ENCODE measurements around the gene SHROOM4. TPM values are rescaled to one million over a fixed set of nuclear protein-coding genes. Genes with fewer than 3 reads are reported as not detected.
A peak's percentile ranks its signal among the peaks of the same experiment; 100 is the strongest.

SHROOM4 gene
- total RNA-seq, 2 donors from 2014 or later: not detected

DNA sequence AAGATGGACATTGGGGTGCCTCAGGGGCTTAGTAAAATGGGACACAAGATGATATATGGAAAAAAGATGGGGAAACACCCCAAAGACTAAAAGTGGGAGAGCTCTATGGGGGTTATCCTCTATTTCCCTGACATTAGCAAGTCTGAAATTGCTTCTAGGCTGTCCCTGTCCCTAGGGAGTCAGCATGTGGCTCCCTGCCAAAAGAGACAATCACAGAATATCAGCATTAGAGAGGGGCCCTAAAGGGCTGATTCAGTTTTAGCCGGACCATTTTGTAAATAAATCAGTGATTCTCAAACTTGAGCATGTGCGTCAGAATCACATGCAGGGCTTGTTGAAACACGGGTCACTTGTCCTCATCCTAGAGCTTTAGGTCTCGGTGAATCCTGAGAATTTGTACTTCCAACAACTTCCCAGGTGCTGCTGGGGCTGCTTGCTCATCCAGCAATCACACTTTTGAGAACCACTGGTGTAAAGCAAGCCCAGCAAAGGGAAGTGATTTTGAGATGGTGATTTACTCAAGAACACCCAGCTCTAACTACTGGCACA is 178.1 kb downstream of the SHROOM4 start:
- Mint-ChIP-seq H3K36me3 (ENCODE audit: low read depth) (no peaks in the 10 kb centered on the region), H3K9me3 (no peaks in the 10 kb centered on the region), H3K27me3 (no peaks in the 10 kb centered on the region), H3K27ac (no peak overlapping the region), H3K4me1 (no peaks in the 10 kb centered on the region), H3K4me3 (no peak overlapping the region)
- no peak for ATAC-seq (replicated peaks)

- H3K9me3 Mint-ChIP-seq: no peaks in the 10 kb centered on the region
Measured at GRCh38 chrX:50635162-50635561, 178.8 kb downstream of the SHROOM4 start.

DNA sequence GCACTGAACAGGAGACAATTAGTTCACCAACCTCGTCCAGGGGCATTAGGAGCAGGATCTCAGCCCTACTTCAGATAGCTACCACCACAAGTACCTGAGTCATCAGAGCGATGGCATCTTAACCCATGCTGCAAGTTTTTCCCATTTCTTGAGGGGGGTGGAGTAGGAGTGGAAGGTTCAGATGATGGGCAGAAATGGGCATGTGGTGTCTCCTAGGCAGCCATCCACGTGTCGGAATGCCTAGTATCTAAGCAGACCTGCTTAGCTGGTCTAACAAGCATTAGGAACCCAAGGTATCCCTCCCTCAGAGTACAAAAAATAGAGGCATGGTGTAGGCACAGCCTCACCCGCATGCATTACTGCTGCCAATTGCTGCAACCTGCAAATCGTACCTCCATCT is 184.2 kb downstream of the SHROOM4 start:
- ATAC-seq (replicated peaks): no peak
- no peaks in the 10 kb centered on the region for H3K36me3 Mint-ChIP-seq (ENCODE audit: low read depth)

More at GRCh38 chrX:50635162-50635561, 178.8 kb downstream of the SHROOM4 start:
- Mint-ChIP-seq H3K27ac (no peak overlapping the region), H3K4me1 (no peaks in the 10 kb centered on the region), H3K4me3 (no peak overlapping the region), H3K27me3 (no peaks in the 10 kb centered on the region), H3K36me3 (ENCODE audit: low read depth) (no peaks in the 10 kb centered on the region)
- no peak for ATAC-seq (replicated peaks)

DNA sequence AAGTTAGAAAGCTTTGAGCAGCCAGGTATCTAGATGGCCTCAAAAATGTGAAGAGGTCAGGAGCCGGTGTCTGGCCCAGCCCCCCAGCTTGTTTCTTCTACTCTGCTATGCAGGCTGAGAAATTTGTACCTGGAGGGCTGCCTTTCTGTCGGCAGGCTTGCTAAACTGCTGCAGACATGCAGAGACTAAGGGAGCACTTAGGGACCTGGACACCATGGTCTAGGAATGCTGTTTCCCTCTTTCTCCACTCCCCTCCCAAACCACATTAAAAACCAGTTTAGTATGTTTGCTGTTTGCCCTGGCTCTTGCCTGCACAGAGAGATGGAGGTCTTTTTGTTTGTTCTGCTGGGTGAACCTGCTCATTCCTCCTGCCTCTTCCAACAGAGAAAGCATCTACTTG is 186.3 kb downstream of the SHROOM4 start:
- no peak overlapping the region for H3K4me3 Mint-ChIP-seq
- no peaks in the 10 kb centered on the region for H3K4me1 Mint-ChIP-seq
- H3K27me3 Mint-ChIP-seq: peaks cover 3% of the 10 kb centered on the region
- no peak for ATAC-seq (replicated peaks)
- no peaks in the 10 kb centered on the region for H3K36me3 Mint-ChIP-seq (ENCODE audit: low read depth)
- no peaks in the 10 kb centered on the region for H3K9me3 Mint-ChIP-seq
- H3K27ac Mint-ChIP-seq: no peak overlapping the region

More for the DNA sequence above, 184.2 kb downstream of the SHROOM4 start:
- Mint-ChIP-seq H3K9me3 (no peaks in the 10 kb centered on the region), H3K27ac (no peak overlapping the region), H3K4me1 (no peaks in the 10 kb centered on the region), H3K4me3 (no peak overlapping the region), H3K27me3 (peaks cover 3% of the 10 kb centered on the region)

- H3K4me1 Mint-ChIP-seq: no peaks in the 10 kb centered on the region
- no peaks in the 10 kb centered on the region for H3K9me3 Mint-ChIP-seq
- H3K27ac Mint-ChIP-seq: no peak overlapping the region
Measured at GRCh38 chrX:50626432-50626831, 187.6 kb downstream of the SHROOM4 start.

GRCh38 chrX:50622751-50623150 is 191.2 kb downstream of the SHROOM4 start:
- H3K27ac Mint-ChIP-seq: no peak overlapping the region
- no peaks in the 10 kb centered on the region for H3K36me3 Mint-ChIP-seq (ENCODE audit: low read depth)
- peaks cover 3% of the 10 kb centered on the region for H3K27me3 Mint-ChIP-seq
- ATAC-seq (replicated peaks): peak; percentile 35
- no peaks in the 10 kb centered on the region for H3K9me3 Mint-ChIP-seq
- no peaks in the 10 kb centered on the region for H3K4me1 Mint-ChIP-seq
- no peak overlapping the region for H3K4me3 Mint-ChIP-seq

More at GRCh38 chrX:50626432-50626831, 187.6 kb downstream of the SHROOM4 start:
- ATAC-seq (replicated peaks): no peak
- no peaks in the 10 kb centered on the region for H3K36me3 Mint-ChIP-seq (ENCODE audit: low read depth)
- H3K27me3 Mint-ChIP-seq: peaks cover 3% of the 10 kb centered on the region
- no peak overlapping the region for H3K4me3 Mint-ChIP-seq

GRCh38 chrX:50618788-50619558 is 195.0 kb downstream of the SHROOM4 start:
- H3K4me1 Mint-ChIP-seq: no peaks in the 10 kb centered on the region
- H3K9me3 Mint-ChIP-seq: no peaks in the 10 kb centered on the region
- ATAC-seq (replicated peaks): no peak
- H3K27ac Mint-ChIP-seq: no peak overlapping the region
- no peak overlapping the region for H3K4me3 Mint-ChIP-seq
- no peaks in the 10 kb centered on the region for H3K36me3 Mint-ChIP-seq (ENCODE audit: low read depth)
- no peaks in the 10 kb centered on the region for H3K27me3 Mint-ChIP-seq

DNA sequence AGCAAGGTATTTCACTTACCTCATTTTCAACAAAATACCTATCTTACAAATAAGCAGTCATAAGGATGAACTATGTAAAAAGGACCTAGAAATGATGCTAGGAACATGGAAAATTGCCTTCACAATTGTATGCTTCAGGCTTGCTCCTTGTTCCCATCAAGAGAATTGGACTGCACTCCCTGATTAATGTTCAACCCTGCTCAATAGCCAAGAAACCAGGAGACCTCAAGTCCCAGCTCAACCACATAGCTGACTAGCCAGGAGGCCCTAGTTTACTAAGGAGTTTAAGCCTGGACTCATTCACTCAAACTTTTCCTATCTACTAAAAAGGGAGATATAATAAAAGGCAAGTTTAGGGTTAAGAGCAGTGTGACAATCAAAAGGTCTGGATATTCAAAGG is 196.8 kb downstream of the SHROOM4 start:
- H3K4me1 Mint-ChIP-seq: no peaks in the 10 kb centered on the region
- no peak overlapping the region for H3K27ac Mint-ChIP-seq

DNA sequence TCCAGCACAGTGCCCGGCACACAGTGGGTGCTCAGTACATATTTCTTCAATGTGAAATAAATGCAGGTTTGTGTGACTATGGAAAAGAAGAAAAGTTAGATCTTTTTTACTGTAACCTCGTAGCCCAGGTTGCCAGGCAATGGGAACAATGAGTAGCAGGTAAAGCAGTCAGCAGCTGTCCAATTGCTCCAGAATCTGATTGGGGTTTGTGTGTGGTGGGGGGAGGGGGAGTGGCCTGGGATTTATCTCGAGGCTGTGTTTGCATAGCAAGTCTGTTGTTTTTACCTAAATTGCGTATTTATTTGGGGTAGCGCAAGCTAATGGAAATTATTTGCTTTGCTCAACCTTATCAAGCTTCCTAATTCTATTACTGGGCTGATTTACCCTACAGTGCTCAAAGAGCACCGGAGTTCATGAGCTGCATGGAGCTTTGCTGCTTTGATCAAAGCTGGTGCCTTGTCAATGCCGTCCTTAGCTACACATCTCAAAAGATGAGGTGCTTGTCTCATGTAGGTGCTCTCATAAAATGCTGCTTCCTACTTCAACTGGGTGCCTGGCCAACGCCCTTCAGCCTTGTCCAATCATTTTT is 198.3 kb downstream of the SHROOM4 start:
- H3K4me3 Mint-ChIP-seq: no peak overlapping the region
- no peaks in the 10 kb centered on the region for H3K4me1 Mint-ChIP-seq
- ATAC-seq (replicated peaks): no peak
- no peaks in the 10 kb centered on the region for H3K9me3 Mint-ChIP-seq
- no peaks in the 10 kb centered on the region for H3K27me3 Mint-ChIP-seq
- H3K36me3 Mint-ChIP-seq (ENCODE audit: low read depth): no peaks in the 10 kb centered on the region
- no peak overlapping the region for H3K27ac Mint-ChIP-seq

More for the DNA sequence above, 196.8 kb downstream of the SHROOM4 start:
- ATAC-seq (replicated peaks): no peak
- no peak overlapping the region for H3K4me3 Mint-ChIP-seq
- no peaks in the 10 kb centered on the region for H3K27me3 Mint-ChIP-seq
- H3K9me3 Mint-ChIP-seq: no peaks in the 10 kb centered on the region
- no peaks in the 10 kb centered on the region for H3K36me3 Mint-ChIP-seq (ENCODE audit: low read depth)

GRCh38 chrX:50614460-50614859 is 199.5 kb downstream of the SHROOM4 start:
- peaks cover 3% of the 10 kb centered on the region for H3K27me3 Mint-ChIP-seq
- no peak overlapping the region for H3K27ac Mint-ChIP-seq
- H3K9me3 Mint-ChIP-seq: no peaks in the 10 kb centered on the region
- no peak for ATAC-seq (replicated peaks)
- H3K4me3 Mint-ChIP-seq: no peak overlapping the region
- H3K4me1 Mint-ChIP-seq: no peaks in the 10 kb centered on the region
- no peaks in the 10 kb centered on the region for H3K36me3 Mint-ChIP-seq (ENCODE audit: low read depth)

- H3K27me3 Mint-ChIP-seq: peaks cover 3% of the 10 kb centered on the region
- no peaks in the 10 kb centered on the region for H3K36me3 Mint-ChIP-seq (ENCODE audit: low read depth)
- no peaks in the 10 kb centered on the region for H3K4me1 Mint-ChIP-seq
- H3K9me3 Mint-ChIP-seq: no peaks in the 10 kb centered on the region
- no peak overlapping the region for H3K27ac Mint-ChIP-seq
- H3K4me3 Mint-ChIP-seq: no peak overlapping the region
- ATAC-seq (replicated peaks): no peak
Measured at GRCh38 chrX:50613846-50614245, 200.1 kb downstream of the SHROOM4 start.

DNA sequence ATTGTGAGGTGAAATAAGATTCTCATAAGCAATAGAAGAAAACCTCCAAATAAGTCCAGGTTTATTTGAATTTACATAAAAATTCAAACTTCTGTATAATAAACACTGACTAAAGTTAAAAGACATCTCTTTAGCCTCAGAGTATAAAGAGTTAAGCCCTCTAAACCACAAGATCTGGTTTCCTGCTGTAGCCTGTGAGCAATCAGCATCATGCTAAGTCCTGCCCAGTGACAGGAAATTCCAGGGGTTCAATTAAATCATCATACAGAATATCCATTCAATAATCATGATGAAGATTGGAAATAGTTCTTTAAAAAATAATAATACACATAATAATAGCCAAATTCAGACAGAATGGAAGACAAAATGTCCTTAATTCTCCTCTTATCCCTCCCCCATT is 204.2 kb downstream of the SHROOM4 start:
- no peak for ATAC-seq (replicated peaks)
- Mint-ChIP-seq H3K9me3 (no peaks in the 10 kb centered on the region), H3K4me1 (no peaks in the 10 kb centered on the region), H3K36me3 (ENCODE audit: low read depth) (no peaks in the 10 kb centered on the region), H3K27me3 (peaks cover 6% of the 10 kb centered on the region), H3K4me3 (no peak overlapping the region), H3K27ac (no peak overlapping the region)

DNA sequence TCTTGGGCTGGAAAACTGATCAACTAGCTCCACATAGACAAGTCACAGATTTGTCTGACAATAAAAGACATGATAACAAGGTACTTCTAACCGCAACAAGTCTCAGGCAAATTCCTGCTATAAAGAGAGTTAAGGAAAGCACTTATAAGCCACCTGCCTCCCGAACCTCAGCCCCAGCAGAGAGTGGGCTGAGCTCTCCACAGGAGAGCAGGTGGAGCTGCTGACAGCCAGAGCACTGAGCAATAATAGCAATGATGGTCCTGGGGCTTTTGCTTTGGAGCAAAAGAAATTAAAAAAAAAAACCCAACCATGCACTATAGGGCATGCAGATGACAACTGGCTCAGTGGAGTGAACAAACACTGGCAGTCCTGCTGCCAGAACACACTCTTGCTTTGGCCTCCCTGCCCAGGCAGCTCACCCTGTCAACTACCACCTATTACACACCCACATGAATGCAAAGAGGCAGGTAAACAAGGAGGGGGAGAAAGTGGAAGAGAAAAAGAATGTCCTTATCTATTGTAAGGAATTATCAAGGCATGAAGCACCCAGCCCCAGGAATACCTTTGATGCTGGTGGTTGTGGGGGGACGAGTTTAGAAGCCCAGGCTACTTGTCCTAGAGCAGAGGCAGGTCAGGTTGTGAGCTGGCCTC is 207.6 kb downstream of the SHROOM4 start:
- no peak for ATAC-seq (replicated peaks)
- peaks cover 6% of the 10 kb centered on the region for H3K27me3 Mint-ChIP-seq
- no peak overlapping the region for H3K4me3 Mint-ChIP-seq
- no peaks in the 10 kb centered on the region for H3K9me3 Mint-ChIP-seq
- no peaks in the 10 kb centered on the region for H3K4me1 Mint-ChIP-seq
- no peak overlapping the region for H3K27ac Mint-ChIP-seq
- no peaks in the 10 kb centered on the region for H3K36me3 Mint-ChIP-seq (ENCODE audit: low read depth)

DNA sequence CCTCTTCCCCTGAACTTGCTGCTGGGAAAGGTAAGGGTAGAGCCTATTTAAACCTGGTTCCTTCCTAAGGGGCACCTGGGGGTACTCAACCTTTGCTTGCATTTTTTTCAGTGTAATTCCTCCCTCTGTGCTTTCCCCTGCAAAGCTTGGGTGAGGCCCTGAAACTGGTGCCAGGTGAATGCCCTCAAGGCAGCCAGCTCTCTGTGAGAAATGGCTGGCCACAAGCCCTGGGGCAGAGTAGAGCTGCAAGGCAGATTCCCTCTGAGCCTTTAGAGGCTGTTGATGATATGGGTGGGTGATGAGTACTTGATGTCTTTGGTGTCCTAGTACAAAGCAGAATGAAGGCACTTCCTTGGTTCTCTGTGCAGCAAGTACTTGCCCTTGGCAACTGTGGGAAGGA is 217.9 kb downstream of the SHROOM4 start:
- no peak overlapping the region for H3K27ac Mint-ChIP-seq
- no peaks in the 10 kb centered on the region for H3K36me3 Mint-ChIP-seq (ENCODE audit: low read depth)
- no peak for ATAC-seq (replicated peaks)
- no peaks in the 10 kb centered on the region for H3K4me1 Mint-ChIP-seq
- no peaks in the 10 kb centered on the region for H3K27me3 Mint-ChIP-seq
- no peaks in the 10 kb centered on the region for H3K9me3 Mint-ChIP-seq
- no peak overlapping the region for H3K4me3 Mint-ChIP-seq

DNA sequence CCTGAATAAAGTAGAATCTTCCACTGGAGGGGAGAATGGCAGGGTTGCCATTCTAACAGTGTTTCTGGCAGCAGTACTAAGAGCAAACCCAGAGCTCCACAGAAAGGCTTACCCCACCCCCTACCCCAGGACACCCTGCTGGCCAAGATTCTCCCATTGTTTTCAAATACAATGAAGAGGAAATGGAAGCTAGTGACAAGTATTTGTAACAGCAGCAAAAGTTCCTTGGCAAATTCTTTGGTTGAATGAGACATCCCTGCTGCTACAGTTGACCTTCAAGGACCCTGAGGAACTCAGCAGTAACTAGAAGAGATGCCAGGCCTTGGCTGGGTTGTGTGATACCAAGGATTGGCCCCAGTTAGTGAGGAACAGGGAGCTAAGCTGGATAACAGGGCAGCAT is 219.2 kb downstream of the SHROOM4 start:
- Mint-ChIP-seq H3K27ac (no peak overlapping the region), H3K9me3 (no peaks in the 10 kb centered on the region), H3K36me3 (ENCODE audit: low read depth) (no peaks in the 10 kb centered on the region), H3K4me1 (no peaks in the 10 kb centered on the region), H3K4me3 (no peak overlapping the region), H3K27me3 (no peaks in the 10 kb centered on the region)
- ATAC-seq (replicated peaks): no peak

Data from activated T-helper 17 cell treated with anti-CD3 and anti-CD28 coated beads, Interleukin-2, amount 50 U/mL, for 72 hours (primary cell).